Nucleus accumbens (tissue), 56 donors: ENCODE data around the gene UBD.

Experiments used
- DNase-seq, 56 donors: peaks; one replicate each; lab custom pipeline; 2025; lab: John Stamatoyannopoulos, UW

UBD gene

DNA sequence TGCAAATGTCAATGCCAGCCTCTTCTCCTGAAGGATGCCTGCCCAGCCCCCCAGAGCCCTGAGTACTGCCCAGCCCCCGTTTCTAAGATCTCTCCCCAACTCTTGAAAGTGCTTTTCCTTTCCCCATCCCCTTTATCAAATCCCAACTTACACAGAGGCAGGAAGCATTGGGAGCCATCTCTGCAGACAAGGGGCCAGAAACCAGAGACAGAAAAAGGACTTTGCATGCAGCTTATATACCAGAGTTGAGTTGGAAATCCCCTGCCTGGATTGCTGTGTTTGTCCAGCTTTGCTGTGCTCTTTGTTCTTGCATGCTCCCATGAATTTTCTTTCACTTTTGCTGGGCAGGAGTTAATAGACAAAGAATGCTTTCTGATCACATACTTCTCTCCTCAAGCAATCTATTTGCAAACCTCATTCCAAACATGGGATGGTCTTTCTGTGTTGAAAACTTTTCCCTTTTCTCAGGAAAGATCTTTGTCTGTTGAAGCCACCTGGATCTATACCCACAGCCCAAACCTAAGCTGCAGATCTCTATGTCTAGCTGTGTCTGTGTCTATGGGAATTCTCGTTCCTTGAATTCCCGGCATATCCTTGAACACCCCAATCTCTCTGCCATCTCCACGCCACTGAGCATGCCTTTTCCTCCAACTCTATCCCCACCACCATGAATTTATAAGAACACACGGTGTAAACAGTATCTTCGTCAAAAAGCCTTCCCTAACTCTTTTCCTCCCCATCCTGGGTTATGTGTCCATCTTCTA is at the start of gene UBD:
TSS of gene UBD (minus strand) at position 209 of the 764 bp plus-strand sequence. CDS start at position 178, 31 bp downstream.
- DNase-seq: no peak

DNA sequence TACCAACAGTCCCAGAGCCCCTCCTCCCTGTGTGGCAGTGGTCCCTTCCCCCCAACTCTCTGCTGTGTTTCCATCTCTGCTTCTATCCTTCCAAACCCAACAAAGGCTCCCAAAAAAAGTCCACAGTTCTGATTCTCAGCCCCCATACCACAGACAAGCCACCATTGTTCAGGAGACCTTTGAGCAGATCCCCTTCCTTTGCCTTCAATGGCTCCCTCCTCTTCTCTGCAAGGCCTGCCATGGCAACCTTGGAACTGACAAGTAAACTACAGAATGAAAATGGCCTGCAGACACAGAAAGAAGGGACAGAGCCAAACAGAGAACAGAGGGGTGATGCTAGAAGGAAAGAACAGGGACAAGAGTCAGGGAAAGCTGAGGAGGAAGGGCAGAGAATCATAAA is 48.6 kb upstream of the UBD start:
- peak in 11 of 56 donors; percentile 13 to 57 (median 37) for DNase-seq

DNA sequence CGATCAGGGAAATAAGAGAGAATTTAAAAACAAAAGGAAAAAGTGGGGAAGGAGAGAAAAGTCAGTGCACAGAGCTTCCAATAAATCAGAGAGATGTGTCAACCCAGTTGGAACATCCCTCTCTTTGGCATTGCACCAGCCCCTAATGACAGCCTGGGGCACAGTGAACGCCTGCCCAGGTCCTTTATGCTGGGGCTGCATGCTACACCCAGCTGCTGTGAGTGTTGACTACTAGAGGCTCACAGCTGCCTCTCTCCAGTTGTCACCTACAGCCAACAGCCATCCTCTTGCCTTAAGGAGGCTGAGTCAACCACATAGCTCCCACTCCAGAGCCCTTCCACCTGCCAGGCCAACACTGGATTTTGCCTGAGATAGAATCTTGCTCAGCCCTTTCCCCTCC is 44.4 kb upstream of the UBD start:
- DNase-seq: peak in 5 of 56 donors; percentile 9 to 47 (median 16)

DNA sequence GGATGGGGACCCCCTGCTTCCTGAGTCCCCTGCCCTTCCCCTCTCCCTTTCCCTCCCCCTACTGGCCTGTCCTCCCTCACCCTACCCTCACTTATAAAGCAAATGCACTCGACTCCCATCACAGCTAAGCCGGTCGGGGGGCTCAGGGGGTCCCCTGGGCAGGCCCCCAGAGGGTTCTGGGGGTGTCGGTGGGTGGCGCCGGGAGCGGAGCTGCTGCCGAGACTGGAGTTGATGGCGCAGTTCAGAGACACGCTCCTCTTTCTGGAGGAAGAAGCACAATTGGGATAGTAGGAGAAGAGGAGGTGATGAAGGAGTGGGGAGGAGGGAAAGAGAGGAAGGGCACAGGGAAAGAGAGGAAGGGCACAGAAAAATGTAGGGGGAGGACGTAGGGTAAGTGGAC is 43.9 kb upstream of the UBD start:
- DNase-seq: no peak

DNA sequence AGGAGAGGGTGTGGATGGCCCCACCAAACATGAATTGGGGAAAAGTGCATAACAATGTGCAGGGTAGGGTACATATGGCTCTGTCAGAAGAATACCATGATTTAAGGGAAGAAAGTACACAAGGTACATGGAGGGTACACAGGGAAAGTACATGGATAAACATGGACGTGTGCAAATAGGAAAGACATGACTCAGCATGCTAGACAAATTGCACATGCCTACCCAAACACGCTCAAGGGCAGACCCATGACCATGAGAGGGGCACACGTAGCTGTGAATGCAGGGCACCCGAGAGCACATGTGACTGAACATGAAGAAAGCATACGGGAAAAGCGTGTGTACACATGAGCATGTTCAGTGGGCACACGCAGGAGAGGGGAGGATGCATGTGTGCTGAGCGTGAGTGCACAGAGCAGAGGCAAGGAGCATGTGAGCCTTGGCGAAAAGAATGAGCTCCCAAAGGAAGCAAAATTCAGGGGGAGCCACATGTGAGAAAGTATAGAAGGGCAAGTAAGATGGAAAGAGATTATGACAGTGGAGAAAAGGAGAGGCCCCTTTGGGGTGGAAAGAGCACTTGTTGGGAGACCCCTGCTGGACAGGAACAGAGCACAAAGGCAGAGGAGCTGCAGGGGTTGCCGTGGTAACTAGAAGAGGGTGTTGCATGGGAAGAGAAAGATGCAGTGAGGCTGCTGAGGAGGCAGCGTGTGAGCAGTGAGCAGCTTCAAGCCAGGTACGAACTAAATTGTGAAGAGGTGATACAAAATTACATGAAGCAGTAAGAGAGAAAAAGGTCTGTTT is 43.2 kb upstream of the UBD start:
- peak in 26 of 56 donors; percentile 4 to 71 (median 42) for DNase-seq

DNA sequence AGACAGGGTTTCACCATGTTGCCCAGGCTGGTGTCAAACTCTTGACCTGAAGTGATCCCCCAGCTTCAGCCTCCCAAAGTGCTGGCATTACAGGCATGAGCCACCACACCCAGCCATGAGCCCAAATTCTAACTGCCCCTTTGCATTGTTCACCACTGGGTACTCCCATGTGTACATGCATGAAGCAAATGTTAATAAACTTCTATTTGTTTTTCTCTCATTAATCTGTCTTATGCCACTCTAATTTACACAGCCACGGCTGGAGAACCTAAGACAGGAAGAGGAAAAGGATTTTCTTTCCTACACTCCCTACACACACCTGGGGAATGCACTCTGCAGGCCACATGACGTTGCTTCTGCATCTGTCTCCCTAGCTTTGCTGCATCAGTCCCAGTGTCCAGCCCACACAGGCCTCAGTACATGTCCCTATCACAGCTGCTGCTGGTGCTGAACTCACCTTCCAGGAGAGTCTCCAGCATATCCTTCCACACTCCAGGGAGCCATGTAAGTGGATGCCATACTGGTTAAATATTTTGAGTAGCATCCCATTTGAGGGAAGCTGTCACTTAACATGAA is 38.7 kb upstream of the UBD start:
- no peak for DNase-seq

DNA sequence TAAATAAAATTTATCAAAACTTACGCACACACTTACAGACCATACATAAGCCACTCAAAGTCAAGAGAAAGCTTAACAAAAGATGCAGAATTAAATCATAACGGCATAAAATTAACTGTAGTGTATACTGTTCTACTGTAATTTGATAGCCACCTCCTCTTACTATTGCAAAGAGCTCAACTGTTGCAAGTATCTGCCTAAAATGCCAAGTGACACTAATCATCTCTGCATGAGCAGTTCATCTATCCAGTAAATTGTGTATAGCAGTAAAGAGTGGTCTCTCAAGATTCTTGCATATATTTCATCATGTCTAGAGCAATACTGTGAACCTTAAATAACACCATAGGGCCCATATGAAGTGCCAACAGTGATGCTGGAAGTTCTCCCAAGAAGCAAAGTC is 37.7 kb upstream of the UBD start:
- no peak for DNase-seq

DNA sequence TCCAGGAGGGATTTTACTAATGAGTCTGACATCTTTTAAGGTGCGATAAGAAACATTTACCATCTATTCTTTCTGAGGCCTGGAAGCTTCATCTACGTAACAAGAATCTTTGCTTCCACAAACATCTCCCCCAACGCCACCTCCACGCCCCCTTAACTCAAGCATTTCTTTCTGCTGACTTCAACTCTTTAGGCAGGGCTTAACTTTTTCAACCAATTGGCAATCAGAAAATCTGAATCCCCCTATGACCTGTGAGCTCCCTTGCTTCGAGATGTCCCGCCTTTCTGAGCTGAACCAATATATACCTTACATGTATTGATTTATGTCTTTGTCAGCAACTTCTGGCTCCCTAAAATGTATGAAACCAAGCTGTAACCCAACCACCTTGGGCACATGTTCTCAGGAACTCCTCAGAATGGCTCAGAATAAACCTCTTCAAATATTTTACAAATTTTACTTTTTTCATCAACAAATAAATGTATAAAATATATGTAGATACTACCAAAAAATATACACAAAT is 36.9 kb upstream of the UBD start:
- DNase-seq: no peak

DNA sequence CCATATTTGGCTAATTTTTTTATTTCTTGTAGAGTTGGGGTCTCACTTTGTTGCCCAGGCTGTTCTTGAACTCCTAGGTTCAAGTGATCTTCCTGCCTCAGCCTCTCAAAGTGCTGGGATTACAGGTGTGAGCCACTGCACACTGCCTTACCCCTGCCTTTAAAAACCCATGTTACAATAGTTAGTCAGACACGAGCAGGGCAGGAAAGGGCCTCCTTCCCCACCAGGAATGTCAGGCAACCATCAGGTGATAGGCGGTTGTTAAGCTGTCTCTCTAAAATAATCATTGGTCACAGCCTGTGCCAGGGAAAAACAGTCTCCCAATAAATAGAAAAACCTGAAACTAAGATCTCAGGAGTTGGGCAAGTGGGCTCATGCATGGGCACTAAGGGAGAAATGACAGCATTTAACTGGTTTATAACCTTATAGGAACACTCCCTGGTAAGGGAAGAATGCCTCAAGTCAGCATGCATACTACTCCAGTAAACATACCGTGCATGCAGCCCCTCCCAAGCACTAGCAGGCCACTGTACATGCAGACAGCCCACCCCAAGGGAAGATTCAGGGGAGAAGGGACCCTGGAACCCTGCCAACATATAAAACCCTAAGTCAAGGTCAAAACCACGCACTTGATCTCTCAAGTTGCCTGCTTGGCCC is 33.8 kb upstream of the UBD start:
- no peak for DNase-seq

DNA sequence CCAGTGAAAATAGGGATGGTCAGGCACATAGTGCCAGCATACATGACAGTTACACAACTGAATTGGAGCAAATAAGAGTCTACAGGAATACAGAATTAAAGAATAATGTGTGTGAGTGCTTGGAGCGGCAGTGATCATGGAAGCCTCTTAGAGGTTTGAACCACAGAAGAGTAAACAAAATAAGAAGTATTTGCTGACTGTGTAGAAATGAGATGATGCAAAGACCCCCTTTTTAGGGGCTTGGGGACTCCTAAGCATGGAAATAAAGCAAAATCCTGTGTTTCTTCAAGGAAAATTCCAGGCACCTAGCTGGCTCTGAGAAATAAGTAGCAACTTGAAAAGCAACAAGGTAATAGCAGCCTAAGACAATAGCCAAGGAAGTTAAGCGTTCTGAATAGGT is 32.1 kb upstream of the UBD start:
- DNase-seq: no peak

DNA sequence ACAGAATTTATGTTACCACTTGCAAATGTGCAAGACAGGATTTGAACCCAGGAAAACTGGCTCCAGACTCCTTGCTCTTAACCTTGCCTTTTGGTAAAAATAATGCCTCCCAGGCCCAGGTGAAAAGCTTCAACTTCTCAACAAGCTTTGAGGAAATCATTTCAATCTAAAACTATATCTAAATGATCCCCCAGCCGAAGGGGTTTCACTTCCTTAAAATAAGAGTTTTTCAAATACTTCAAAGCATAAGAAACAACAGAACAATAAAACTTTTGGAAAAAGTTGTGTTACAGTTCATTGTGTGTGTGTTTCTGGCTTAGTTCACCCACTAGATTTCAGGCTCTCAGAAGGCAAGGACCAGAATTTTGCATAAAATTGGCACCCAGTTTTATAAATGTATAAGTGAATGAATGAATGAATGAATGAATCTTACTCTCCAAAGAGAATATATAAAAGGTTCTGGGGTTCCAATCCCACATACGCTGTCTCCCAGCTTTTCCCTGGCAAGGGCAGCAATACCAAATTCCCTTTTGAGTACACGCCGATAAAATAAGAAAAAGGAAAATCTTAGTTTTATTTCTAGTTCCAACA is 30.8 kb upstream of the UBD start:
- DNase-seq: no peak

DNA sequence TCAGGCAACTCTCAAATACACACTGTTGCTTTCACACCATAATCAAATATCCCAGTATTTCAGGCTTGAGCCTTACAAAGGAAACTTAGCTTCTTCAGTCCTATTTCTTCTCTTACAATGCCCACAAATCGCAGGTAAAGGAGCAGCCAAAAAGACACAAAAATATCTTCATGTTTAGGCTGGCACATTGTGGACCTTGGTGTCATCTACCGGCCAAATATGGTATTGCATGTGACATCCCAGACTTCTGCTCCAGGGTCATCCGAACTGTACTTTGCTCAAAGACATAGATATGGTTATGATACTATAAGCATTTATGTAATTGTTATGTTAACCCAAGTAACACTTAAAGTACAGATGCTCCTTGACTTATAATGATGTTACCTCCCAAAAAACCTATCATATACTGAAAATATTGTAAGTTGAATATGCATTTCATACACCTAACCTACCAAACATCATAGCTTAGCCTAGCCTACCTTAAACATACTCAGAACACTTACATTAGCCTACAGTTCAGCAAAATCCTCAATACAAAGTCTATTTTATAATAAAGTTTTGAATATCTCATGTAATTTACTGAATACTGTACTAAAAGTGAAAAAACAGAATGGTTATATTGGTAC is 30.0 kb upstream of the UBD start:
- peak in 21 of 56 donors; percentile 1 to 60 (median 18) for DNase-seq

DNA sequence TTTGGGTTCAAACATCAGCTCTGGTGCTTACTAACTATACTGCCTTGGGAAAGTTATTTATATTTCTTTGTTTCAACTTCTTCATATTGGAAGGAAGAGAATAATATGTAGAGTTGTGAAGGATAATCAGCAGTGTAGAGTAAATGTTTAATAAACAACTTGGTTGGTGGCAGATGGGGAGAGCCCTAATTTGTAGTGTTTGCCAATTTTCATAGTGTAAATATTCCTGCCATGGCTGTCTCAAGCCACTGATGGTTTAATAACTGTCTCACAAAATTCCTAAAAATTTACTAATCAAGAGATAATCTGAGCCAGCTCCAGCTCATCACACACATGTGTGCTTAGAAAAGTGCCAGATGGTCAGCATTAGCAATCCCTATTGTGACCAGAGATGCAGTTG is 25.3 kb upstream of the UBD start, which contains the start of gene OR2H2:
TSS of gene OR2H2 (plus strand) at position 301 of the 400 bp plus-strand sequence. CDS start 2,824 bp downstream, outside the sequence.
- no peak for DNase-seq

DNA sequence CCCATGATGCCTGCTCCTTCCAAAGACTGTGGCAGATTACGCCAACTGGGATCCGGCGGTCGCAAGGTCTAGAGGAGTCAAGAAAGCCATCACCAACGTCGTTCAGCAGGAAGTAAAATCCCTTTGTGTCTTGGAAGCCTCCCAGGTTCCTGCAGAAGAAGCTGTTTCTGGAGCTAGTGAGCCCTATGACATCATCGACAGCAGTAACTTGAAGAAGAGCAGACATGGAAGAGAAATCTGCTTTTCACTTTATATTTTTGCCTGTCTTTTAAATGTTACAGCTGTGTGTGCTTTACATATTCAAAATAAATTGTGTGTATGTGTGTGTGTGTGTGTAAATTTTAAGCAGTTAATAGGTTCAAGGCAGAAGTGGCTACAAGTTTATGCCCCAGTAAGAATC is 18.0 kb upstream of the UBD start:
- no peak for DNase-seq

DNA sequence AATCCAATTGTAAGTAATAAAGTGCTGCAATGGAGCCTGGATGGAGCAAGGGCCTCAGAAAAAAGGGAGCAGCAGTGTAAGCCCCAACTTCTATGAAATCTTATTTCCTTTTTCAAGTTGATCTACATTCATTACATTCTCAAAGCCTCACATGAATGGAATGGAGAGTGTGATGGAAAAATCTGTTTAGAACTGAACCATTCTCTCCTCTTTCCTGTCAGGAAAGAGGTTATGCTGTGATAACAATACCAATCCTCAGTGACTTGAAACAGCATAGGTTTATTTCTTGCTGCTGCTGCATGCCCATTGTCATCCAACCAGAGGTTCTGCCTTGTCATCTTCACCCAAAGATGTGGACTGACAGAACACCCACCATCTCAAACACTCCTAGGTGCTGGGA is 16.5 kb upstream of the UBD start:
- no peak for DNase-seq

DNA sequence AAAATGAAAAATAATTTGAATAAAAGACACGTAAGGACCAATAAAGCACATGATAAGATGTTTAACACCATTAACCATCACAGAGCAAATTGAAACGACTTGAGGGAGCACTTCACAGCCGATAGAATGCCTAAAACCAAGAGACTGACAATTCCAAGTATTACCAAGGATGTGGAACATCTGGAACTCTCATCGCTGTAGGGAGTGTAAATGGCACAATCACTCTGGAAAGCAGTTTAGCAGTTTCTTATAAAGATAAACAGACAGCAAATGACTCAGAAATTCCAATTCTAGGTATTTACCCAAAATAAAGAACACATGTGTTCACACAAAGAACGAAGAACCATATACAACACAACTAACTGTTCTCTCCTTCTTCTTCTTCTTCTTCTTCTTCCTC is 8.5 kb upstream of the UBD start:
- no peak for DNase-seq

DNA sequence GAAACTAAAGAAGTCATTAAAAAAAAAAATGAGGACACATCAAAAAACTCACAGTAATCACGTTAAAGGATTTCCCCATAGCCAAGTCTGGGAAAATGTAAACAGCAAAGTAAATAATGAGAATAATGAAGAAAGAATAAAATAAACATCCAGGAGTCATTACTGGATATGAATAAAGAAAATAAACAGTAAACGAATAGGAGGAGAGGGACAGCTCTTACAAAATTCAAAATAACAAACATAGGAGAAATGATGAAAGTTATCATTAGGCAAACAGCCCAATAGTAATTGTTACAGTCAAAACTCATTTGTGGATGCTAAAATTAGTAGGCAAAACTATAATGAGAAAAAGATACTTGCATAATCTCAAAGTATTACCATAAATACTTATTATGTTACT is 8.0 kb upstream of the UBD start:
- DNase-seq: no peak

DNA sequence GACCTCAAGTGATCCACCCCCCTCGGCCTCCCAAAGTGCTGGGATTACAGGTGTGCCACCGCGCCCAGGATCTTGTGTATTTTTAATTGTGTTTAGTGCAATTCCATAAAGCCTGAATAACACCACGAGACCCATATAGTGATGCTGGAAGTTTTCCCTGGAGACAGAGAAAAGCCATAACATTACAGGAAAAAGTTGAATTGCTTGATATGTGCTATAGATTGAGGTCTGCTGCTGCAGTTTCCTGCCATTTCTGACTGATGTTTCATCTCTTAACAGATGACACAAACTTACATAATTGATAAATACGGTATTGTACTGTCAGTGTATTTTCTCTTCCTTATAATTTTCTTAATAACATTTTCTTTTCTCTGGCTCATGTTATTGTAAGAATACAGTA is 7.3 kb upstream of the UBD start:
- no peak for DNase-seq

DNA sequence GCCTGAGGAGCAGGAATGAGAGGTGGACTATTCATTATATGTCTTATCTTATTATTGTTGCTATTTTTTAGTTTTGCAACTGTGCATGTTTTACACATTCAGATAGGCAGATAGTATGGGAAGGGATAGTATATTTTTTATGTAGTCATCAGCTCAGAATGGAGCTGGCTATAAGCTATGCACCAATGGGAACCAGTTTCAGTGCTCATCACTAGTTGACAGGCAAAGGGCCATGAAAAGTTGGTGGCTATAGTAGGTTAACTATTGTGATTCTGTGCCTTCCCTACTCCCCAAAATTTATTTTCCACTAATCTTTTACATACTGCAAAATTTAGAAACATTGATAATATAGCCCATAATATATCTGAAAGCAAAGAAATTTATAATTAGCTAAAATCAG is 5.3 kb upstream of the UBD start:
- DNase-seq: no peak

DNA sequence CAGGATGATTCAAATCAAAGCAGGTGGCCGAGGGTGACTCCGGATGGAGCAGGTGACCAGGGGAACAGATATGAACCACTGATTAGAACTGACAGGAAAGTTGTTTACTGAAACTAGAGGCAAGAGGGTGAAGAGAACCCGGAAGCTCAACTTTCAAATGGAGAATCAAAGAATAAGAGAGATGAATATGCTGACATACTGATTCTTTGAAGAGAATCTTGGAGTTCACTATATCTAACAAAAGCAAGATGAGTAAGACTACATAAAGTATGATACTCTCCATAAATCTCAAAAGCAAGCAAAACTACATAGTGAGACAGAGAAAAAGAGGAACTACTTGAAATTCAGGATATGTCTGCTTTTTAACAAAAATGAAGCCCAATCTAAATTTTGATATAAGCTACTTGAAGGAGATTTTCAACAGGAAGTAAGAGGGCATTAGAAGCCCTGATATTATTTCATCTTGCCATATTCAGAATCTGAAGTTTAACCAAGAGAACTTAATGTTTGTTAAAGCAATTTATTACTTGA is 4.0 kb upstream of the UBD start:
- DNase-seq: no peak
